ENCODE measurements around the gene NASP.

DNA sequence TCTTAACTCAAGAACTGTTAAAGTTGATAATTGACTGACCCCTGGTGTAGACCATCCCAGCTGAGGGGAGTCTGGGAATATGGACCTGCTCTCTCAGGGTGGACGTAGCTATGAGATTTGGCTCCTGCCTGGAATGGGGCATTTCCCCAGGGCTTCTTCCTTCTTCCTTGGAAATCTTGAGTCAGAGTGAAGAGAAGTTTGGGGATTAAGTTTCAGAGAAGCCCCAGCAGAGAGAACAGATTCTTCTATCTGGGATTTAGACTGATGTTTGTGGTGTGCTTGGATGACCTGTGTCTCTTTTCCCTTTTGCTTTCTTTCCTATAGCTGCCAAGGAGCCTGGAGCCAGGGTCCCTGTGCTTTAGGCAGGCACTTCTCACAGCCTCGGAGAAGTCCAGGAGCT is 20.0 kb upstream of the NASP start:
- TF ChIP-seq, protein P1, sequence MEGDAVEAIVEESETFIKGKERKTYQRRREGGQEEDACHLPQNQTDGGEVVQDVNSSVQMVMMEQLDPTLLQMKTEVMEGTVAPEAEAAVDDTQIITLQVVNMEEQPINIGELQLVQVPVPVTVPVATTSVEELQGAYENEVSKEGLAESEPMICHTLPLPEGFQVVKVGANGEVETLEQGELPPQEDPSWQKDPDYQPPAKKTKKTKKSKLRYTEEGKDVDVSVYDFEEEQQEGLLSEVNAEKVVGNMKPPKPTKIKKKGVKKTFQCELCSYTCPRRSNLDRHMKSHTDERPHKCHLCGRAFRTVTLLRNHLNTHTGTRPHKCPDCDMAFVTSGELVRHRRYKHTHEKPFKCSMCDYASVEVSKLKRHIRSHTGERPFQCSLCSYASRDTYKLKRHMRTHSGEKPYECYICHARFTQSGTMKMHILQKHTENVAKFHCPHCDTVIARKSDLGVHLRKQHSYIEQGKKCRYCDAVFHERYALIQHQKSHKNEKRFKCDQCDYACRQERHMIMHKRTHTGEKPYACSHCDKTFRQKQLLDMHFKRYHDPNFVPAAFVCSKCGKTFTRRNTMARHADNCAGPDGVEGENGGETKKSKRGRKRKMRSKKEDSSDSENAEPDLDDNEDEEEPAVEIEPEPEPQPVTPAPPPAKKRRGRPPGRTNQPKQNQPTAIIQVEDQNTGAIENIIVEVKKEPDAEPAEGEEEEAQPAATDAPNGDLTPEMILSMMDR (IDR thresholded peaks at IDR 0.05): no peak
- TF ChIP-seq POLR2A (IDR thresholded peaks at IDR 0.05): no peak
